GM12878 (cell line): ENCODE data around the gene GABBR2. TPM values are rescaled to one million over a fixed set of nuclear protein-coding genes. Genes with fewer than 3 reads are reported as not detected.

Experiments used
- ATAC-seq: fragments of 200-7000 bp; cut with Tn5 transposase; 3 replicates; pipeline ENCODE4 v1.9.1; 2020; ENCODE audit warnings: mild to moderate bottlenecking, moderate library complexity
- BruUV-seq: library from RNA; stranded (reverse); fragments of 400-500 nt; replicated peaks from 2 replicates; lab custom pipeline; 2021; lab: Mats Ljungman, UMichigan
- CTCF ChIA-PET: fragments of 300-600 bp; sonication (Branson Sonifier 250); formaldehyde crosslinking; extraction: SDS; loops from one replicate; lab custom pipeline; 2021; ENCODE audit warnings: inconsistent platforms; lab: Yijun Ruan, JAX
- POLR2A ChIA-PET: fragments of 350-600 bp; formaldehyde crosslinking; extraction: SDS; loops from one replicate; lab custom pipeline; 2021; ENCODE audit warnings: inconsistent platforms; lab: Charles Lee
- RAD21 ChIA-PET: fragments of 300-600 bp; sonication (Branson Sonifier 250); formaldehyde crosslinking; loops from one replicate; lab custom pipeline; 2023; ENCODE audit warnings: antibody characterized with exemption; ENCODE audit not compliant: unreplicated experiment; lab: Charles Lee
- SMC1A ChIA-PET: fragments of 300-600 bp; sonication (Branson Sonifier 250); formaldehyde crosslinking; loops from one replicate; lab custom pipeline; 2023; ENCODE audit not compliant: unreplicated experiment, uncharacterized antibody; lab: Charles Lee
- DNase-seq: peaks from one replicate; pipeline ENCODE4 v3.0.0-alpha.2; 2011; ENCODE audit warnings: low read depth, low spot score
- FAIRE-seq: peaks from 3 replicates; lab custom pipeline; 2011; peaks lifted over from hg19 to GRCh38; lab: Jason Lieb, UNC
- H2AFZ ChIP-seq: 2 replicates; pipeline ENCODE4 v1.6.0; 2011; ENCODE audit warnings: low read depth, low read length, control low read depth; ENCODE audit not compliant: control insufficient read depth
- H3K27ac ChIP-seq: 2 replicates; pipeline ENCODE4 v1.5.1; 2011; ENCODE audit warnings: control low read depth; ENCODE audit not compliant: control insufficient read depth, insufficient read depth
- H3K27me3 ChIP-seq, 2 experiments: replicated peaks in 1 of 2; 2 replicates each; pipeline versions ENCODE4 v1.6.0 to v1.6.1; 2011; ENCODE audit warnings: low read length in 1 of 2; ENCODE audit not compliant: control insufficient read depth in 2 of 2, insufficient read depth in 2 of 2
- H3K36me3 ChIP-seq, 2 experiments: 2 replicates each; pipeline ENCODE4 v1.5.1; 2011; ENCODE audit warnings: low read length in 1 of 2; ENCODE audit not compliant: control insufficient read depth in 2 of 2, insufficient read depth in 2 of 2
- H3K4me1 ChIP-seq: 2 replicates; pipeline ENCODE4 v1.6.1; 2011; ENCODE audit warnings: mild to moderate bottlenecking, low read length, moderate library complexity, mixed read lengths; ENCODE audit not compliant: control insufficient read depth, insufficient read depth
- H3K4me2 ChIP-seq: 2 replicates; pipeline ENCODE4 v1.6.0; 2011; ENCODE audit warnings: control low read depth; ENCODE audit not compliant: control insufficient read depth, insufficient read depth
- H3K4me3 ChIP-seq: fragments of 200-600 bp; sonication (generic); 2 replicates; pipeline ENCODE4 v1.5.1; 2016
- H3K79me2 ChIP-seq: 2 replicates; pipeline ENCODE4 v1.6.0; 2011; ENCODE audit warnings: low read length; ENCODE audit not compliant: control insufficient read depth, insufficient read depth
- H3K9ac ChIP-seq: 2 replicates; pipeline ENCODE4 v1.8.0; 2011; ENCODE audit warnings: low read length, control low read depth, mixed read lengths; ENCODE audit not compliant: control insufficient read depth, insufficient read depth
- H3K9me3 ChIP-seq: replicated peaks from 3 replicates; pipeline ENCODE4 v1.5.1; 2011; ENCODE audit warnings: mild to moderate bottlenecking, low read length; ENCODE audit not compliant: control insufficient read depth, insufficient read depth
- H4K20me1 ChIP-seq: 2 replicates; pipeline ENCODE4 v1.6.0; 2011; ENCODE audit not compliant: control insufficient read depth, insufficient read depth
- CEBPZ ChIP-seq: fragments of 150-350 bp; IDR thresholded peaks from 2 replicates; pipeline ENCODE4 v1.6.1; 2016; ENCODE audit warnings: low read depth, low read length
- NFIC ChIP-seq: IDR thresholded peaks from 2 replicates; pipeline ENCODE4 v1.6.1; 2012; ENCODE audit warnings: low read depth, mild to moderate bottlenecking, inconsistent platforms, low read length, moderate library complexity
- SIN3A ChIP-seq: IDR thresholded peaks from 2 replicates; pipeline ENCODE4 v1.6.1; 2012; ENCODE audit warnings: low read depth, low read length, improper control_type of control experiment
- SKIL ChIP-seq: fragments of 450-650 bp; IDR thresholded peaks from 2 replicates; pipeline ENCODE4 v1.6.1; 2017; ENCODE audit warnings: mild to moderate bottlenecking, low read depth, inconsistent platforms; ENCODE audit not compliant: poor library complexity, severe bottlenecking
- SREBF2 ChIP-seq: IDR thresholded peaks from 2 replicates; pipeline ENCODE4 v1.6.1; 2012; ENCODE audit warnings: mild to moderate bottlenecking, low read length
- WGBS: methylation state at CpG from one replicate; pipeline ENCODE4 v1.1.6; 2016; ENCODE audit warnings: low lambda C conversion rate; ENCODE audit not compliant: insufficient replicate concordance, insufficient coverage; ENCODE audit errors: missing lambda C conversion rate; 5-methylcytosine and 5-hydroxymethylcytosine counted together
- in situ Hi-C: fragments of 300-500 bp; cut with MboI; formaldehyde crosslinking; loops from 9 replicates; pipeline ENCODE4 v1.14.3; 2018; ENCODE audit warnings: mixed read lengths
- intact Hi-C: fragments of 100-400 bp; cut with micrococcal nuclease; formaldehyde crosslinking; loops from one replicate; pipeline ENCODE4 v1.14.2; 2022; ENCODE audit not compliant: unreplicated experiment
- polyA plus RNA-seq, 11 experiments: library from polyadenylated mRNA; depleted of rRNA in 4 of 11; unstranded in 6 of 11; stranded (reverse) in 5 of 11; fragments of >200 nt; fragmentation: Nextera tagmentation in 4 of 11; fragmentation: Illumina TruSeq in 1 of 11; extraction: Ambion mirVana in 4 of 11; extraction: Trizol in 1 of 11; gene quantifications; 1 replicate in 1 of 11; 2 replicates in 10 of 11; pipeline versions ENCODE4 v1.2.1 to v1.2.3, GENCODE V29; 2011 to 2016; ENCODE audit warnings: inconsistent platforms in 2 of 11, missing spikeins in 2 of 11, low read depth in 1 of 11
- total RNA-seq, 4 experiments: library from RNA; depleted of rRNA in 3 of 4; stranded (reverse); fragments of >200 nt in 3 of 4; fragmentation: Illumina TruSeq in 1 of 4; extraction: Trizol in 1 of 4; gene quantifications; 2 replicates each; pipeline versions ENCODE4 v1.2.1 to v1.2.3, GENCODE V29; 2013 to 2021

The GABBR2 gene
- total and polyA plus RNA-seq, 10 of the 15 experiments (the other 5 are each of a cell fraction or from before 2014, with no cell fraction given): 0.02 to 2.2 (median 0.06) TPM; not detected in 2

GRCh38 chr9:98303633-98304125 lies 405.1 kb downstream of the GABBR2 start:
- H3K9ac ChIP-seq: no peak overlapping the region
- no peak overlapping the region for H3K4me2 ChIP-seq
- in situ Hi-C loops (no loop called here), intact Hi-C loops (no loop called here)
- no TSS peak for BruUV-seq
- POLR2A ChIA-PET: no interaction called here
- CTCF ChIA-PET: interaction anchor here (2.1 kb wide), 1 partner anchor 471 kb away, joined by 6 read pairs; no protein-coding TSS in a partner anchor
- FAIRE-seq (no peak), ATAC-seq (no peak), DNase-seq (no peak)
- no peaks in the 10 kb centered on the region for H3K36me3 ChIP-seq
- H4K20me1 ChIP-seq: no peaks in the 10 kb centered on the region
- no peak overlapping the region for H3K4me3 ChIP-seq
- RAD21 ChIA-PET: no interaction called here
- SMC1A ChIA-PET: interaction anchor here (0.9 kb wide), 1 partner anchor 9 kb away, joined by 3 read pairs; no protein-coding TSS in a partner anchor
- TF ChIP-seq NFIC (no peak), SKIL (no peak)
- no peaks in the 10 kb centered on the region for H3K9me3 ChIP-seq
- H3K27ac ChIP-seq: no peak overlapping the region
- H3K4me1 ChIP-seq: no peaks in the 10 kb centered on the region
- 35% methylated on average over 8 of the region's 8 CpGs for WGBS
- no peaks in the 10 kb centered on the region for H3K79me2 ChIP-seq
- H2AFZ ChIP-seq: no peak overlapping the region
- no peaks in the 10 kb centered on the region for H3K27me3 ChIP-seq

- H3K4me2 ChIP-seq: no peak overlapping the region
- no peak for TF ChIP-seq SIN3A
- no peak for TF ChIP-seq SREBF2
- no peak for TF ChIP-seq CEBPZ
- DNase-seq (no peak), ATAC-seq (no peak), FAIRE-seq (no peak)
- ChIA-PET CTCF (interaction anchor here (2.1 kb wide), 1 partner anchor 472 kb away, joined by 6 read pairs; no protein-coding TSS in a partner anchor), RAD21 (no interaction called here), SMC1A (interaction anchor here (1.0 kb wide), 1 partner anchor 13 kb away, joined by 3 read pairs; no protein-coding TSS in a partner anchor), POLR2A (no interaction called here)
- no peaks in the 10 kb centered on the region for H3K9me3 ChIP-seq
- H4K20me1 ChIP-seq: no peaks in the 10 kb centered on the region
- H3K4me1 ChIP-seq: no peaks in the 10 kb centered on the region
- intact Hi-C loops: no loop called here
- 31% methylated on average over 13 of the region's 13 CpGs for WGBS
- in situ Hi-C loops: no loop called here
- BruUV-seq: no TSS peak
- H2AFZ ChIP-seq: peak overlapping the region; percentile 12; the same call in 1 of the 2 replicates
- no peaks in the 10 kb centered on the region for H3K36me3 ChIP-seq
- H3K9ac ChIP-seq: no peak overlapping the region
- no peak overlapping the region for H3K27ac ChIP-seq
- no peaks in the 10 kb centered on the region for H3K79me2 ChIP-seq
- no peak overlapping the region for H3K4me3 ChIP-seq
- H3K27me3 ChIP-seq: no peaks in the 10 kb centered on the region
These were observed 405.6 kb downstream of the GABBR2 start for GRCh38 chr9:98302938-98303632.
